Choroid plexus epithelial cell (primary cell): ENCODE results near the gene PODXL.

Source experiments
- DNase-seq: peaks from one replicate; pipeline ENCODE4 v3.0.0-alpha.2; 2010; ENCODE audit warnings: low read depth
- H3K4me3 ChIP-seq: 2 replicates; pipeline ENCODE4 v1.5.1; 2011; ENCODE audit warnings: low read depth, mild to moderate bottlenecking, control low read depth, low read length, moderate library complexity
- TF ChIP-seq, protein P1 (sequence below): conservative IDR thresholded peaks from 2 replicates; pipeline ENCODE4 v1.5.1; 2011; ENCODE audit warnings: low read depth, mild to moderate bottlenecking, control low read depth, inconsistent platforms, low read length, moderate library complexity

The PODXL gene

DNA sequence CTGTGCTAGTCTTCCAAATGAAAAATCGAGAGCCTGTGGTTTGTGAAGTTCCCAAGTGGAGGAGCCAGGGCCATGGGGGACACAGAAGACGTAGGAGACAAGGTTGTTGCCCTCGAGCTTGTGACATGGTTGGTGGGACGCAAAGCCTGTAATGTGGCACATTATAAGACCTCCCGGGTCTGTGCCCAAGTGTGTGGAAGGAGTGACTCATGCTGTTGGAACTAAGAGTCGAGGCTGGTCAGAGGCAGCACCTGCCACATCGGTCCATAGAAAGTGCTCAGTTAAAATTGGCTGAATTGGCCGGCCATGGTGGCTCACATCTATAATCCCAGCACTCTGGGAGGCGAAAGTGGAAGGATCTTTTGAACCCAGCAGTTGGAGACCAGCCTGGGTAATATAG lies 27.0 kb upstream of the PODXL start:
- DNase-seq, result no peak
- TF ChIP-seq, protein P1, sequence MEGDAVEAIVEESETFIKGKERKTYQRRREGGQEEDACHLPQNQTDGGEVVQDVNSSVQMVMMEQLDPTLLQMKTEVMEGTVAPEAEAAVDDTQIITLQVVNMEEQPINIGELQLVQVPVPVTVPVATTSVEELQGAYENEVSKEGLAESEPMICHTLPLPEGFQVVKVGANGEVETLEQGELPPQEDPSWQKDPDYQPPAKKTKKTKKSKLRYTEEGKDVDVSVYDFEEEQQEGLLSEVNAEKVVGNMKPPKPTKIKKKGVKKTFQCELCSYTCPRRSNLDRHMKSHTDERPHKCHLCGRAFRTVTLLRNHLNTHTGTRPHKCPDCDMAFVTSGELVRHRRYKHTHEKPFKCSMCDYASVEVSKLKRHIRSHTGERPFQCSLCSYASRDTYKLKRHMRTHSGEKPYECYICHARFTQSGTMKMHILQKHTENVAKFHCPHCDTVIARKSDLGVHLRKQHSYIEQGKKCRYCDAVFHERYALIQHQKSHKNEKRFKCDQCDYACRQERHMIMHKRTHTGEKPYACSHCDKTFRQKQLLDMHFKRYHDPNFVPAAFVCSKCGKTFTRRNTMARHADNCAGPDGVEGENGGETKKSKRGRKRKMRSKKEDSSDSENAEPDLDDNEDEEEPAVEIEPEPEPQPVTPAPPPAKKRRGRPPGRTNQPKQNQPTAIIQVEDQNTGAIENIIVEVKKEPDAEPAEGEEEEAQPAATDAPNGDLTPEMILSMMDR, result no peak
- H3K4me3 ChIP-seq, result no peak overlapping the region

DNA sequence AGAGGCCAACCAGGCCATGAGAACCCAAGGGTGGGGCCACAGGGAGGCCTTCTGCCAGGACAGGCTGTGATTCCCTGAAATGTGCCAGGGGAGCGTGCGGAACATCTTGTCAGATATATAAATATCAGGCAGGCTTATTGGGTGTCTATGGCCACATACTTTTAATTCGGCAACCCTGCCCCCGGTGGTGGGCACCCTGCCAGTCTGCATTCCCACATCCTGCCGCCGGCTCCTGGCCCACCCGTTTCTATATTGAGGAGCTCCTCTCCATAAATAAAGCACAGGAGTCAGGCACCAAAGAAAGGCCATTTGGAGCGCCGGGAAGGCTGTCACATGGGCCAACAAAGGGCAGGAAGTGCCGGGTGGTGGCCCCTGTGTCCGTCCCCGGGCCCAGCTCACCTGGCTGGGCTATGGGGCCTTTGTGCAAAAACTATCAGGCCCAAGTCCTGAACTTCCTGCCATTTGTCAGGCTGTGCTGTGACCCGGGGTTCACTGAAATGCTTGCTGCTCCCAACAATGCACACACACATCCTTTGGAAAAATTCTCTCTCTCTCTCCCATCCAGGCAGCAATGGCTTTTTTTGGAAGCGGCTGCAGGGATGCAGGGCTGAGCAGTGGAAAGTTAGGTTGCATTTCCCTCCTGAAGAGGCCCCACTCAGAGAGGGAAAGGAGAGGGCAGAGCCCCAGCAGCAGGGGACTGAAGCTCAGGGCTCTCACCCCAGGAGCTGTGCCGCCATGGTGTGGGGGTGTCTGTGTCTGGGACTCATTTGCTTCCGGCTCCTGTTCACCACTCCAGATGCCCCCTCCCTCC lies 25.0 kb upstream of the PODXL start:
- DNase-seq, result no peak
- no peak overlapping the region for H3K4me3 ChIP-seq
- TF ChIP-seq, protein P1, result peak; percentile 15

DNA sequence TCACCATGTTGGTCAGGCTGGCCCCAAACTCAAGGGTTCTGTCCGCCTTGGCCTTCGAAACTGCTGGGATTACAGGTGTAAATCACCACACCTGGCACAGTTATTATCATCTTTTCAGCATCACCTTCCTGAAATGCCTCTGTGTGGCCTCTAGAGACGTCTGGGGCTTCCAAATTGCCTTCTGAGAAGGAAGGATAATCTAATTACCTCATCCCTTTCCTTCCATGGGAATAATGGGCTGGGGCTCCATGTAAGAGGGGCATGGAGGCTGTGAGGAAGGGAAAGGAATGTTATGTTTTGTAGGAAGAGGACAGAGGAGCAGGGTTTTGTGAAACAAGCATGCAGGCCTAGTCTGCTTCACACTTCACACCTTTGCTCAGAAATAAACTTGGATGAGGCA lies 22.2 kb upstream of the PODXL start:
- H3K4me3 ChIP-seq, result no peak overlapping the region
- TF ChIP-seq, protein P1, result no peak
- DNase-seq, result no peak

DNA sequence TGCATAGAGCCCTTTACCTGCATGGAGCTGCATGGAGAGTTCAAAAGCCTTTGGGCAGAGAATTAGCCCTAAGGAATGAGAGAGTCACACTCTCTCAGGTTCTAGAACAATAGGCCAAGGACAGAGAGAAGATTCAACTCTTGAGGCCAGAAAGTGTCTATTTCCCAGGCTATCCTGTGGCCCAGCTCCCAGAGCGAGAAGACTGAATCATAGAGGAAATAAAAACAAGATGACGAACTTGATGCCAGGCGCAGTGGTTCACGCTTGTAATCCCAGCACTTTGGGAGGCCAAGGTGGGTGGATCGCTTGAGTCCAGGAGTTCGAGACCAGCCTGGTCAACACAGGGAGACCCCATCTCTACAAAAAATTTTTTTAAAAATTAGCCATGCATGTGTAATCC lies 18.3 kb upstream of the PODXL start:
- H3K4me3 ChIP-seq, result no peak overlapping the region
- DNase-seq, result peak; percentile 24
- TF ChIP-seq, protein P1, result no peak

DNA sequence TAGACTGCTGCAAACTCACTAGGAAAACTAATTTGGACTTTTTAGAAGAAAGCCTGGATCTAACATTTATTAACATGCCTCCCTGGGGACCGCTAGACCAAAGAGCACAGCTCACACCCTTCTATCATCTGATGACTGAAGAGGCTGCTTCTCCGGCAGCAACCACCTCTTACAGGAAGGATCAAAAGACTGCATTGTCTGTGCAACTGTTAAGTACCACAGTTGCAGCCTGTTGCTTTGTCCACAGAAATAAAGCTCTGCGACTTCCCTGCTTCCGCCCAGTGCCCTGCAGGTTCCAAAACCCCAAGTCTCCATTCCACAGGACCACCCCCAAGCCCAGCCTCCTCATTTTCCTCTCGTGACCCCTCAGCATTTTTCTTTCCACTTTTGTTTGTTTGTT lies 14.0 kb upstream of the PODXL start:
- no peak for DNase-seq
- H3K4me3 ChIP-seq, result no peak overlapping the region
- TF ChIP-seq, protein P1, result no peak

DNA sequence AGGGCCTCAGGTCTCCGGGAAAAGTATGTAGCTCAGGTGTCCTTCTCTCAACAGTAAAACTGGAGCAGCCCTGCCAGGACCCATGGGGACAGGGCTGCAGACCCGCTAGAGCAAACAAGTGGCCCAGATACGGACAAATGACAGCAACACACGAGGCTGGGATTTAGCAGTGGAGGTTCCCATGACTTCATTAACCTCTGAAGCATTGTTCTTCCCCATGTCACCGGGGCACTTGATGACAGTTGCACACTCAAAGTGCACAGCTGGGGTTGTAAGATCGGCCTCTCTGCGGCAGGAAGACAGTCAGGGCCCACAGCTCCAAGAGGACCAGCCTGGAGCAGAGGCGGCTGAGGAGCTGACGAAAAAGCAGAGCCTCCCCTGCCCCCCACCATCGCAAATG lies 12.5 kb upstream of the PODXL start:
- no peak for DNase-seq
- TF ChIP-seq, protein P1, result no peak
- no peak overlapping the region for H3K4me3 ChIP-seq

DNA sequence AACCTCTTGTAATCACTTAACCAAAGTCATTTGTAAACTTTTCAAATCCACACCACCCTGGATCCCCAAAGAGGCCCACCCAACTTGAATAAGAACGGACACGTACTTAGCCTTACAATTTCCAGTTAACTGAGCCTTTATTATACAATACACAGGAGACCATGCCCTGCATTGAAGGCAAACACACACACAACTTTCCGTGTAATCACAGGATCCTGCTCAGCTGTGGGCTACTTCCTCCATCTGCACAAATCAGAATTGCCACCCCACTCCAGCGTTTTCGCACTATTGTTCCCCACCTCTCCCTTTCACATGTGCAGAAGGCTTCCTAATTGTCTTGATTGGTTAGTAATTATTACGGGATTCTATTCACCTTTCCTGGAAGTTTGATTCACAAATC lies 12.1 kb upstream of the PODXL start:
- H3K4me3 ChIP-seq, result no peak overlapping the region
- no peak for DNase-seq
- TF ChIP-seq, protein P1, result no peak
